ENCODE measurements around the gene MAPK8IP1. TPM values are rescaled to one million over a fixed set of nuclear protein-coding genes. Genes with fewer than 3 reads are reported as not detected.

MAPK8IP1 gene
- total and polyA plus RNA-seq, 2 donors from 2014 or later: 15.7 to 24.8 TPM

DNA sequence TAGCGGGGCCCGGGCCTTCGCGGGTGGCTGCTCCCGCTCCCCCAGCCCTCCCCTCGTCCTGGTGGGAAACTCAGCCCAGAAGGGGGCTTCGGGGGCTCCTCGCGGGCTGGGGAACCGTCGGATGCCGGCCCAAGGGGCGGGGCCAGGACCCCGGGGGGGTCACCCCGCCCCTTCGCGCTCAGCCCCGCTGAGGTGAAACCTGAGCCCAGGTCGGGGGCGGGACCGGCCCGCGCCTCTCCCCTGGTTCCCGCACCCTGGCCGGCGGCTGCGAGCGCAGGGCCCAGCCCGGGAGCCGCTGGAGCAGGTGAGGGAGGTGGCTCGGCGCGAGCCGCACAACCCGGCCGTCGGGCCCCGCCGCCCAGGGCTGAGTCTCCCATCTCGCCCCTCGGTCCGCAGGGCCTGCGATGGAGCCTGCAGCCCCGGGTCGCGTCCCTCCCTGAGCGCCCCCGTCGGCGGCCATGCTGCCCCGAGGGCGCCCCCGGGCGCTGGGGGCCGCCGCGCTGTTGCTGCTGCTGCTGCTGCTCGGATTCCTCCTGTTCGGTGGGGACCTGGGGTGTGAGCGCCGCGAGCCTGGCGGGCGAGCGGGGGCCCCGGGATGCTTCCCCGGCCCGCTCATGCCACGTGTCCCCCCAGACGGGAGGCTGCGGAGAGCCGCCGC, 37.1 kb downstream of the MAPK8IP1 start, which contains the start of gene LARGE2:
Gene LARGE2 (plus strand): TSS at position 232 of the 658 bp plus-strand sequence. CDS start 227 bp downstream, at position 459.
- Histone ChIP-seq H3K27me3 (ENCODE audit: control insufficient read depth, insufficient read depth, low read length) (peaks cover 3% of the 10 kb centered on the region), H3K4me3 (ENCODE audit: low read length in 3 of 3) (peak within 1 kb of the TSS; percentile 30 to 57 (median 50)), H3K9me3 (ENCODE audit: control insufficient read depth in 2 of 3, insufficient read depth in 1 of 3, low read length in 3 of 3) (no peaks in the 10 kb centered on the region), H3K36me3 (ENCODE audit: control insufficient read depth in 2 of 3, insufficient read depth in 3 of 3, low read length in 3 of 3) (no peaks in the 10 kb centered on the region), H3K4me1 (ENCODE audit: control insufficient read depth in 2 of 3, insufficient read depth in 2 of 3, low read depth in 1 of 3, low read length in 3 of 3) (peaks cover 0 to 24% (median 0%) of the 10 kb centered on the region in 3 donors), H3K9ac (ENCODE audit: low read length in 3 of 3) (peak within 1 kb of the TSS in 1 of 3 donors; percentile 73), H3K27ac (ENCODE audit: low read depth in 2 of 2, low read length in 2 of 2) (peak within 1 kb of the TSS; percentile 71 to 94)
- no peak for TF ChIP-seq CTCF (IDR thresholded peaks at IDR 0.05; ENCODE audit: borderline replicate concordance, extremely low read depth, insufficient read depth)
- intact Hi-C loops (cut with DNase I): no loop called here
- FAIRE-seq: no peak
- peak in 4 of 5 donors; percentile 73 to 87 (median 78) for DNase-seq

GRCh38 chr11:45924036-45924915, 38.8 kb downstream of the MAPK8IP1 start:
- DNase-seq (peak; percentile 26 to 65 (median 50)), FAIRE-seq (no peak)
- H3K4me1 ChIP-seq (ENCODE audit: control insufficient read depth in 2 of 3, insufficient read depth in 2 of 3, low read depth in 1 of 3, low read length in 3 of 3): peaks cover 0 to 21% (median 0%) of the 10 kb centered on the region in 3 donors
- no peaks in the 10 kb centered on the region for H3K9me3 ChIP-seq (ENCODE audit: control insufficient read depth in 2 of 3, insufficient read depth in 1 of 3, low read length in 3 of 3)
- H3K9ac ChIP-seq (ENCODE audit: low read length in 3 of 3): no peak overlapping the region
- H3K4me3 ChIP-seq (ENCODE audit: low read length in 3 of 3): no peak overlapping the region
- no peak overlapping the region for H3K27ac ChIP-seq (ENCODE audit: low read depth in 2 of 2, low read length in 2 of 2)
- H3K36me3 ChIP-seq (ENCODE audit: control insufficient read depth in 2 of 3, insufficient read depth in 3 of 3, low read length in 3 of 3): peaks cover 0 to 5% (median 0%) of the 10 kb centered on the region in 3 donors
- TF ChIP-seq CTCF (IDR thresholded peaks at IDR 0.05; ENCODE audit: borderline replicate concordance, extremely low read depth, insufficient read depth): no peak
- peaks cover 3% of the 10 kb centered on the region for H3K27me3 ChIP-seq (ENCODE audit: control insufficient read depth, insufficient read depth, low read length)
- intact Hi-C loops (cut with DNase I): no loop called here

DNA sequence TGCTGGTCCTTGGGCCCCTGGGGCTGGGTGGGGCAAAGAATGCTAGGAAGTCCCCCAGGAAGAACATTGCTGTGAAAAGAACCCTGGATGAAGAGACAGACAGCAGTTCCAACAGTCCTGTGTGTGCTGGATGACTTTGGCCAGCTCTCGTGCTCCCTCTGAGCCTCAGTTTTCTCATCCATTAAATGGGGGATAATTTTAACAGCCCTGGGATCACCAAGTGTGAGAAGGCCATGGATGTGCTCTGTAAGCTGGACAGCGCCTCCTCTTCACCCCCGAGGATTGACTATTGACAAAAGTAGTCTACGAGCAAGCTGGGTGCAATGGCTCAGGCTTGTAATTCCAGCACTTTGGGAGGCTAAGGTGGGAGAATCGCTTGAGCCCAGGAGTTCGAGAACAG, 39.5 kb downstream of the MAPK8IP1 start:
- DNase-seq (no peak), FAIRE-seq (no peak)
- Histone ChIP-seq H3K27me3 (ENCODE audit: control insufficient read depth, insufficient read depth, low read length) (peaks cover 3% of the 10 kb centered on the region), H3K9me3 (ENCODE audit: control insufficient read depth in 2 of 3, insufficient read depth in 1 of 3, low read length in 3 of 3) (no peaks in the 10 kb centered on the region), H3K4me3 (ENCODE audit: low read length in 3 of 3) (no peak overlapping the region), H3K27ac (ENCODE audit: low read depth in 2 of 2, low read length in 2 of 2) (no peak overlapping the region), H3K9ac (ENCODE audit: low read length in 3 of 3) (no peak overlapping the region), H3K36me3 (ENCODE audit: control insufficient read depth in 2 of 3, insufficient read depth in 3 of 3, low read length in 3 of 3) (peaks cover 0 to 5% (median 0%) of the 10 kb centered on the region in 3 donors), H3K4me1 (ENCODE audit: control insufficient read depth in 2 of 3, insufficient read depth in 2 of 3, low read depth in 1 of 3, low read length in 3 of 3) (peaks cover 0 to 22% (median 0%) of the 10 kb centered on the region in 3 donors)
- intact Hi-C loops (cut with DNase I): no loop called here
- no peak for TF ChIP-seq CTCF (IDR thresholded peaks at IDR 0.05; ENCODE audit: borderline replicate concordance, extremely low read depth, insufficient read depth)

Measured in kidney (tissue), 14 donors.